EL (cell line): ENCODE results near the gene C19orf18.
"Not testable (repeated sequence)": the region's sequence is repeated elsewhere in the genome, so short reads cannot be mapped to it uniquely, and the experiment has no call there.

Experiments used
- DNase-seq: peaks from one replicate; pipeline ENCODE4 v3.0.0-alpha.2; 2016

Gene C19orf18

GRCh38 chr19:57974434-57974833 lies at the start of gene C19orf18:
C19orf18 (minus strand) TSS chr19:57974534; CDS start chr19:57974432, 102 bp downstream.
- DNase-seq, result no peak

- no peak for DNase-seq
Observed at GRCh38 chr19:58022283-58022660, 47.9 kb upstream of the C19orf18 start.

GRCh38 chr19:58021541-58022282 lies 47.4 kb upstream of the C19orf18 start:
- peak; percentile 45 for DNase-seq

- no peak for DNase-seq
Observed at GRCh38 chr19:58020129-58020528, 45.8 kb upstream of the C19orf18 start.

- no peak for DNase-seq
Observed at GRCh38 chr19:58014141-58014540, 39.8 kb upstream of the C19orf18 start.

- DNase-seq, result no peak
Observed at GRCh38 chr19:58010507-58010906, 36.2 kb upstream of the C19orf18 start.

- DNase-seq, result peak; percentile 80
Observed at GRCh38 chr19:58009666-58010301, 35.5 kb upstream of the C19orf18 start.

- DNase-seq, result no peak
Observed at GRCh38 chr19:58009301-58009665, 34.9 kb upstream of the C19orf18 start.

GRCh38 chr19:58008877-58009276 lies 34.5 kb upstream of the C19orf18 start:
- not testable (repeated sequence) for DNase-seq

- DNase-seq, result no peak
Observed at GRCh38 chr19:58007285-58007684, 33.0 kb upstream of the C19orf18 start.

- DNase-seq, result peak; percentile 45
Observed at GRCh38 chr19:58003174-58003828, 29.0 kb upstream of the C19orf18 start.

- DNase-seq, result peak; percentile 82
Observed at GRCh38 chr19:58002384-58003173, 28.2 kb upstream of the C19orf18 start, which contains the start of gene ZNF606. ZNF606 (minus strand) TSS chr19:58002820; CDS start chr19:58001319, 1,501 bp downstream.

- DNase-seq, result no peak
Observed at GRCh38 chr19:58001895-58002369, 27.6 kb upstream of the C19orf18 start.

GRCh38 chr19:58000677-58001076 lies 26.3 kb upstream of the C19orf18 start:
- no peak for DNase-seq

GRCh38 chr19:57992841-57993240 lies 18.5 kb upstream of the C19orf18 start:
- no peak for DNase-seq

- no peak for DNase-seq
Observed at GRCh38 chr19:57978586-57979289, 4.4 kb upstream of the C19orf18 start.

GRCh38 chr19:57964761-57965160 lies 9.6 kb downstream of the C19orf18 start:
- no peak for DNase-seq

- DNase-seq, result no peak
Observed at GRCh38 chr19:57961785-57962184, 12.5 kb downstream of the C19orf18 start.

GRCh38 chr19:57954996-57955395 lies 19.3 kb downstream of the C19orf18 start:
- no peak for DNase-seq

GRCh38 chr19:57949702-57950101 lies 24.6 kb downstream of the C19orf18 start:
- DNase-seq, result no peak

- DNase-seq, result no peak
Observed at GRCh38 chr19:57949296-57949695, 25.0 kb downstream of the C19orf18 start.

GRCh38 chr19:57947419-57948134 lies 26.8 kb downstream of the C19orf18 start, which contains the start of gene ZNF256:
ZNF256 (minus strand) TSS chr19:57947706; CDS start chr19:57947474, 232 bp downstream.
- DNase-seq, result peak; percentile 92
